WTC11 (cell line): Measurements from ENCODE around the gene CDC42EP4. TPM values are rescaled to one million over a fixed set of nuclear protein-coding genes. Genes with fewer than 3 reads are reported as not detected.

ENCODE experiments used
- ATAC-seq: fragments of 200-7000 bp; cut with Tn5 transposase; 2 replicates; pipeline ENCODE4 v1.10.0; 2021; ENCODE audit warnings: mild to moderate bottlenecking, moderate library complexity
- CTCF ChIA-PET: fragments of 300-600 bp; sonication (Branson Sonifier 250); formaldehyde crosslinking; loops from one replicate; lab custom pipeline; 2021; ENCODE audit warnings: antibody characterized with exemption; lab: Charles Lee
- POLR2A ChIA-PET: fragments of 350-600 bp; sonication (Branson Sonifier 250); formaldehyde crosslinking; loops from one replicate; lab custom pipeline; 2021; ENCODE audit warnings: antibody characterized with exemption; lab: Charles Lee
- DNase-seq: peaks from one replicate; pipeline ENCODE4 v3.0.0; 2021; ENCODE audit warnings: low spot score
- H3K27ac Mint-ChIP-seq: 2 replicates; pipeline ENCODE4 v1.8.0; 2021; ENCODE audit warnings: mixed read lengths
- H3K27me3 Mint-ChIP-seq: 2 replicates; pipeline ENCODE4 v1.8.0; 2021; ENCODE audit warnings: low read depth, mild to moderate bottlenecking, moderate library complexity, mixed read lengths
- H3K36me3 Mint-ChIP-seq: 2 replicates; pipeline ENCODE4 v1.8.0; 2021; ENCODE audit warnings: mixed read lengths
- H3K4me1 Mint-ChIP-seq: 2 replicates; pipeline ENCODE4 v1.8.0; 2022; ENCODE audit warnings: mixed read lengths
- H3K4me3 Mint-ChIP-seq: 2 replicates; pipeline ENCODE4 v1.8.0; 2021; ENCODE audit warnings: mild to moderate bottlenecking, moderate library complexity, mixed read lengths
- H3K9me3 Mint-ChIP-seq: 2 replicates; pipeline ENCODE4 v1.8.0; 2021; ENCODE audit warnings: mixed read lengths
- CREM ChIP-seq: sonication (generic); formaldehyde crosslinking; IDR thresholded peaks from 2 replicates; pipeline ENCODE4 v1.8.1; 2022; ENCODE audit warnings: mild to moderate bottlenecking, missing genetic modification reagents, moderate library complexity
- CTCF ChIP-seq: fragments of 200-600 bp; IDR thresholded peaks from 2 replicates; pipeline ENCODE4 v1.8.0; 2022; ENCODE audit warnings: antibody characterized with exemption
- GRHL2 ChIP-seq: fragments of 250-450 bp; sonication (Bioruptor Pico); IDR thresholded peaks from 2 replicates; pipeline ENCODE4 v1.8.0; 2022; ENCODE audit warnings: mild to moderate bottlenecking, moderate library complexity; ENCODE audit not compliant: insufficient replicate concordance, severe bottlenecking
- NFE2L1 ChIP-seq: sonication (generic); formaldehyde crosslinking; IDR thresholded peaks from 2 replicates; pipeline ENCODE4 v1.8.1; 2023; ENCODE audit warnings: missing genetic modification reagents
- SMAD4 ChIP-seq: sonication (generic); formaldehyde crosslinking; IDR thresholded peaks from 2 replicates; pipeline ENCODE4 v1.8.0; 2022; ENCODE audit warnings: mild to moderate bottlenecking, missing genetic modification reagents
- TCF7 ChIP-seq: sonication (generic); formaldehyde crosslinking; IDR thresholded peaks from 2 replicates; pipeline ENCODE4 v1.8.0; 2022; ENCODE audit warnings: mild to moderate bottlenecking, low read depth, missing genetic modification reagents, moderate library complexity
- TEAD4 ChIP-seq: sonication (generic); formaldehyde crosslinking; IDR thresholded peaks from 2 replicates; pipeline ENCODE4 v1.8.0; 2022; ENCODE audit warnings: mild to moderate bottlenecking, missing genetic modification reagents
- ZNF232 ChIP-seq: sonication (generic); formaldehyde crosslinking; IDR thresholded peaks from 2 replicates; pipeline ENCODE4 v1.8.0; 2022; ENCODE audit warnings: mild to moderate bottlenecking, missing genetic modification reagents
- ZNF425 ChIP-seq: fragments of 250-450 bp; sonication (Bioruptor Pico); conservative IDR thresholded peaks from 2 replicates; pipeline ENCODE4 v1.9.0; 2021; ENCODE audit warnings: mild to moderate bottlenecking
- ZNF671 ChIP-seq: fragments of 250-450 bp; sonication (Bioruptor Pico); IDR thresholded peaks from 2 replicates; pipeline ENCODE4 v1.8.0; 2021; ENCODE audit warnings: mild to moderate bottlenecking
- total RNA-seq: library from RNA; stranded (reverse); gene quantifications from 3 replicates; pipeline ENCODE4 v1.2.3, GENCODE V29; 2021
- TF ChIP-seq, protein P1 (sequence below): sonication (generic); formaldehyde crosslinking; IDR thresholded peaks from 2 replicates; pipeline ENCODE4 v1.8.0; 2023; ENCODE audit warnings: missing genetic modification reagents, mild to moderate bottlenecking, borderline replicate concordance
- TF ChIP-seq, protein P2 (sequence below): sonication (generic); formaldehyde crosslinking; IDR thresholded peaks from 2 replicates; pipeline ENCODE4 v1.8.1; 2022; ENCODE audit warnings: low read depth, mild to moderate bottlenecking, moderate library complexity, missing genetic modification reagents, borderline replicate concordance
- TF ChIP-seq, protein P3 (sequence below): sonication (generic); formaldehyde crosslinking; IDR thresholded peaks from 2 replicates; pipeline ENCODE4 v1.8.0; 2022; ENCODE audit warnings: mild to moderate bottlenecking, missing genetic modification reagents
- TF ChIP-seq, protein P4 (sequence below): sonication (generic); formaldehyde crosslinking; IDR thresholded peaks from 2 replicates; pipeline ENCODE4 v1.8.0; 2022; ENCODE audit warnings: mild to moderate bottlenecking, missing genetic modification reagents
- TF ChIP-seq, protein P5 (sequence below): fragments of 250-450 bp; sonication (Bioruptor Pico); IDR thresholded peaks from 2 replicates; pipeline ENCODE4 v2.1.2; 2022; ENCODE audit warnings: mild to moderate bottlenecking, moderate library complexity
- TF ChIP-seq, protein P6 (sequence below): sonication (generic); formaldehyde crosslinking; IDR thresholded peaks from 2 replicates; pipeline ENCODE4 v1.8.1; 2023; ENCODE audit warnings: mild to moderate bottlenecking, missing genetic modification reagents, borderline replicate concordance

Gene CDC42EP4
- total RNA-seq, 1 experiment from 2014 or later = 18.8 TPM

GRCh38 chr17:73283841-73284282 is 27.9 kb downstream of the CDC42EP4 start (continued):
- TF ChIP-seq, protein P1, sequence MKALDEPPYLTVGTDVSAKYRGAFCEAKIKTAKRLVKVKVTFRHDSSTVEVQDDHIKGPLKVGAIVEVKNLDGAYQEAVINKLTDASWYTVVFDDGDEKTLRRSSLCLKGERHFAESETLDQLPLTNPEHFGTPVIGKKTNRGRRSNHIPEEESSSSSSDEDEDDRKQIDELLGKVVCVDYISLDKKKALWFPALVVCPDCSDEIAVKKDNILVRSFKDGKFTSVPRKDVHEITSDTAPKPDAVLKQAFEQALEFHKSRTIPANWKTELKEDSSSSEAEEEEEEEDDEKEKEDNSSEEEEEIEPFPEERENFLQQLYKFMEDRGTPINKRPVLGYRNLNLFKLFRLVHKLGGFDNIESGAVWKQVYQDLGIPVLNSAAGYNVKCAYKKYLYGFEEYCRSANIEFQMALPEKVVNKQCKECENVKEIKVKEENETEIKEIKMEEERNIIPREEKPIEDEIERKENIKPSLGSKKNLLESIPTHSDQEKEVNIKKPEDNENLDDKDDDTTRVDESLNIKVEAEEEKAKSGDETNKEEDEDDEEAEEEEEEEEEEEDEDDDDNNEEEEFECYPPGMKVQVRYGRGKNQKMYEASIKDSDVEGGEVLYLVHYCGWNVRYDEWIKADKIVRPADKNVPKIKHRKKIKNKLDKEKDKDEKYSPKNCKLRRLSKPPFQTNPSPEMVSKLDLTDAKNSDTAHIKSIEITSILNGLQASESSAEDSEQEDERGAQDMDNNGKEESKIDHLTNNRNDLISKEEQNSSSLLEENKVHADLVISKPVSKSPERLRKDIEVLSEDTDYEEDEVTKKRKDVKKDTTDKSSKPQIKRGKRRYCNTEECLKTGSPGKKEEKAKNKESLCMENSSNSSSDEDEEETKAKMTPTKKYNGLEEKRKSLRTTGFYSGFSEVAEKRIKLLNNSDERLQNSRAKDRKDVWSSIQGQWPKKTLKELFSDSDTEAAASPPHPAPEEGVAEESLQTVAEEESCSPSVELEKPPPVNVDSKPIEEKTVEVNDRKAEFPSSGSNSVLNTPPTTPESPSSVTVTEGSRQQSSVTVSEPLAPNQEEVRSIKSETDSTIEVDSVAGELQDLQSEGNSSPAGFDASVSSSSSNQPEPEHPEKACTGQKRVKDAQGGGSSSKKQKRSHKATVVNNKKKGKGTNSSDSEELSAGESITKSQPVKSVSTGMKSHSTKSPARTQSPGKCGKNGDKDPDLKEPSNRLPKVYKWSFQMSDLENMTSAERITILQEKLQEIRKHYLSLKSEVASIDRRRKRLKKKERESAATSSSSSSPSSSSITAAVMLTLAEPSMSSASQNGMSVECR (CRISPR knock-in tag) = no peak
- TF ChIP-seq, protein P2, sequence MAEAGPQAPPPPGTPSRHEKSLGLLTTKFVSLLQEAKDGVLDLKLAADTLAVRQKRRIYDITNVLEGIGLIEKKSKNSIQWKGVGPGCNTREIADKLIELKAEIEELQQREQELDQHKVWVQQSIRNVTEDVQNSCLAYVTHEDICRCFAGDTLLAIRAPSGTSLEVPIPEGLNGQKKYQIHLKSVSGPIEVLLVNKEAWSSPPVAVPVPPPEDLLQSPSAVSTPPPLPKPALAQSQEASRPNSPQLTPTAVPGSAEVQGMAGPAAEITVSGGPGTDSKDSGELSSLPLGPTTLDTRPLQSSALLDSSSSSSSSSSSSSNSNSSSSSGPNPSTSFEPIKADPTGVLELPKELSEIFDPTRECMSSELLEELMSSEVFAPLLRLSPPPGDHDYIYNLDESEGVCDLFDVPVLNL (CRISPR knock-in tag) = no peak
- no peak for TF ChIP-seq ZNF425 (CRISPR knock-in tag)
- no peak for TF ChIP-seq TCF7 (CRISPR knock-in tag)
- TF ChIP-seq TEAD4 (CRISPR knock-in tag) = no peak

GRCh38 chr17:73283250-73283649 is 28.6 kb downstream of the CDC42EP4 start:
- Mint-ChIP-seq H3K27me3 (no peaks in the 10 kb centered on the region), H3K4me3 (no peak overlapping the region), H3K36me3 (peaks cover 2% of the 10 kb centered on the region; the same call in 1 of the 2 replicates), H3K4me1 (peaks cover 25% of the 10 kb centered on the region), H3K27ac (no peak overlapping the region), H3K9me3 (no peaks in the 10 kb centered on the region)
- POLR2A ChIA-PET = interaction anchor here (1.8 kb wide), 1 partner anchor 28 kb away, joined by 9 read pairs; no protein-coding TSS in a partner anchor
- CTCF ChIA-PET = interaction anchor here (0.9 to 2.4 kb wide), 5 partner anchors 28 to 87 kb away, joined by 3 to 8 read pairs (median 3); partner anchors contain the start of gene CDC42EP4
- ATAC-seq = no peak
- no peak for DNase-seq
- TF ChIP-seq, protein P3, sequence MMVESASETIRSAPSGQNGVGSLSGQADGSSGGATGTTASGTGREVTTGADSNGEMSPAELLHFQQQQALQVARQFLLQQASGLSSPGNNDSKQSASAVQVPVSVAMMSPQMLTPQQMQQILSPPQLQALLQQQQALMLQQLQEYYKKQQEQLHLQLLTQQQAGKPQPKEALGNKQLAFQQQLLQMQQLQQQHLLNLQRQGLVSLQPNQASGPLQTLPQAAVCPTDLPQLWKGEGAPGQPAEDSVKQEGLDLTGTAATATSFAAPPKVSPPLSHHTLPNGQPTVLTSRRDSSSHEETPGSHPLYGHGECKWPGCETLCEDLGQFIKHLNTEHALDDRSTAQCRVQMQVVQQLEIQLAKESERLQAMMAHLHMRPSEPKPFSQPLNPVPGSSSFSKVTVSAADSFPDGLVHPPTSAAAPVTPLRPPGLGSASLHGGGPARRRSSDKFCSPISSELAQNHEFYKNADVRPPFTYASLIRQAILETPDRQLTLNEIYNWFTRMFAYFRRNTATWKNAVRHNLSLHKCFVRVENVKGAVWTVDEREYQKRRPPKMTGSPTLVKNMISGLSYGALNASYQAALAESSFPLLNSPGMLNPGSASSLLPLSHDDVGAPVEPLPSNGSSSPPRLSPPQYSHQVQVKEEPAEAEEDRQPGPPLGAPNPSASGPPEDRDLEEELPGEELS (CRISPR knock-in tag) = no peak
- TF ChIP-seq CREM (CRISPR knock-in tag) (no peak), CTCF (no peak), ZNF671 (no peak), NFE2L1 (CRISPR knock-in tag) (no peak), SMAD4 (no peak), GRHL2 (CRISPR knock-in tag) (no peak), ZNF232 (no peak)
- TF ChIP-seq, protein P4, sequence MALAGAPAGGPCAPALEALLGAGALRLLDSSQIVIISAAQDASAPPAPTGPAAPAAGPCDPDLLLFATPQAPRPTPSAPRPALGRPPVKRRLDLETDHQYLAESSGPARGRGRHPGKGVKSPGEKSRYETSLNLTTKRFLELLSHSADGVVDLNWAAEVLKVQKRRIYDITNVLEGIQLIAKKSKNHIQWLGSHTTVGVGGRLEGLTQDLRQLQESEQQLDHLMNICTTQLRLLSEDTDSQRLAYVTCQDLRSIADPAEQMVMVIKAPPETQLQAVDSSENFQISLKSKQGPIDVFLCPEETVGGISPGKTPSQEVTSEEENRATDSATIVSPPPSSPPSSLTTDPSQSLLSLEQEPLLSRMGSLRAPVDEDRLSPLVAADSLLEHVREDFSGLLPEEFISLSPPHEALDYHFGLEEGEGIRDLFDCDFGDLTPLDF (CRISPR knock-in tag) = no peak
- TF ChIP-seq, protein P5, sequence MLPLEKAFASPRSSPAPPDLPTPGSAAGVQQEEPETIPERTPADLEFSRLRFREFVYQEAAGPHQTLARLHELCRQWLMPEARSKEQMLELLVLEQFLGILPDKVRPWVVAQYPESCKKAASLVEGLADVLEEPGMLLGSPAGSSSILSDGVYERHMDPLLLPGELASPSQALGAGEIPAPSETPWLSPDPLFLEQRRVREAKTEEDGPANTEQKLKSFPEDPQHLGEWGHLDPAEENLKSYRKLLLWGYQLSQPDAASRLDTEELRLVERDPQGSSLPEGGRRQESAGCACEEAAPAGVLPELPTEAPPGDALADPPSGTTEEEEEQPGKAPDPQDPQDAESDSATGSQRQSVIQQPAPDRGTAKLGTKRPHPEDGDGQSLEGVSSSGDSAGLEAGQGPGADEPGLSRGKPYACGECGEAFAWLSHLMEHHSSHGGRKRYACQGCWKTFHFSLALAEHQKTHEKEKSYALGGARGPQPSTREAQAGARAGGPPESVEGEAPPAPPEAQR (CRISPR knock-in tag) = no peak
- TF ChIP-seq, protein P6, sequence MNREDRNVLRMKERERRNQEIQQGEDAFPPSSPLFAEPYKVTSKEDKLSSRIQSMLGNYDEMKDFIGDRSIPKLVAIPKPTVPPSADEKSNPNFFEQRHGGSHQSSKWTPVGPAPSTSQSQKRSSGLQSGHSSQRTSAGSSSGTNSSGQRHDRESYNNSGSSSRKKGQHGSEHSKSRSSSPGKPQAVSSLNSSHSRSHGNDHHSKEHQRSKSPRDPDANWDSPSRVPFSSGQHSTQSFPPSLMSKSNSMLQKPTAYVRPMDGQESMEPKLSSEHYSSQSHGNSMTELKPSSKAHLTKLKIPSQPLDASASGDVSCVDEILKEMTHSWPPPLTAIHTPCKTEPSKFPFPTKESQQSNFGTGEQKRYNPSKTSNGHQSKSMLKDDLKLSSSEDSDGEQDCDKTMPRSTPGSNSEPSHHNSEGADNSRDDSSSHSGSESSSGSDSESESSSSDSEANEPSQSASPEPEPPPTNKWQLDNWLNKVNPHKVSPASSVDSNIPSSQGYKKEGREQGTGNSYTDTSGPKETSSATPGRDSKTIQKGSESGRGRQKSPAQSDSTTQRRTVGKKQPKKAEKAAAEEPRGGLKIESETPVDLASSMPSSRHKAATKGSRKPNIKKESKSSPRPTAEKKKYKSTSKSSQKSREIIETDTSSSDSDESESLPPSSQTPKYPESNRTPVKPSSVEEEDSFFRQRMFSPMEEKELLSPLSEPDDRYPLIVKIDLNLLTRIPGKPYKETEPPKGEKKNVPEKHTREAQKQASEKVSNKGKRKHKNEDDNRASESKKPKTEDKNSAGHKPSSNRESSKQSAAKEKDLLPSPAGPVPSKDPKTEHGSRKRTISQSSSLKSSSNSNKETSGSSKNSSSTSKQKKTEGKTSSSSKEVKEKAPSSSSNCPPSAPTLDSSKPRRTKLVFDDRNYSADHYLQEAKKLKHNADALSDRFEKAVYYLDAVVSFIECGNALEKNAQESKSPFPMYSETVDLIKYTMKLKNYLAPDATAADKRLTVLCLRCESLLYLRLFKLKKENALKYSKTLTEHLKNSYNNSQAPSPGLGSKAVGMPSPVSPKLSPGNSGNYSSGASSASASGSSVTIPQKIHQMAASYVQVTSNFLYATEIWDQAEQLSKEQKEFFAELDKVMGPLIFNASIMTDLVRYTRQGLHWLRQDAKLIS (CRISPR knock-in tag) = no peak
